Caco-2 (cell line): Measurements from ENCODE around the gene CYS1. TPM values are rescaled to one million over a fixed set of nuclear protein-coding genes. Genes with fewer than 3 reads are reported as not detected.

Experiments used
- BruUV-seq: library from RNA; stranded (reverse); fragments of 400-500 nt; replicated peaks from 2 replicates; lab custom pipeline; 2021; lab: Mats Ljungman, UMichigan
- CTCF ChIA-PET: fragments of 300-600 bp; sonication (Branson Sonifier 250); formaldehyde crosslinking; loops from one replicate; lab custom pipeline; 2022; ENCODE audit warnings: antibody characterized with exemption; lab: Charles Lee
- POLR2A ChIA-PET: fragments of 300-600 bp; sonication (Branson Sonifier 250); formaldehyde crosslinking; loops from one replicate; lab custom pipeline; 2022; ENCODE audit warnings: antibody characterized with exemption; lab: Charles Lee
- DNase-seq, 2 experiments: peaks; one replicate each; pipeline versions ENCODE4 v3.0.0 to v3.0.0-alpha.2; 2020 to 2022
- H3K27me3 ChIP-seq: replicated peaks from 2 replicates; pipeline ENCODE4 v1.6.0; 2011; ENCODE audit warnings: low read length; ENCODE audit not compliant: control insufficient read depth, insufficient read depth
- H3K36me3 ChIP-seq: 2 replicates; pipeline ENCODE4 v1.5.1; 2011; ENCODE audit warnings: low read length; ENCODE audit not compliant: control insufficient read depth, insufficient read depth
- H3K4me1 ChIP-seq: fragments of 250-450 bp; sonication (Bioruptor Pico); 2 replicates; pipeline ENCODE4 v1.5.1; 2020; ENCODE audit warnings: mild to moderate bottlenecking
- H3K4me3 ChIP-seq: 2 replicates; pipeline ENCODE4 v1.5.1; 2011; ENCODE audit warnings: low read depth, mild to moderate bottlenecking, control low read depth, low read length
- H3K9me3 ChIP-seq: fragments of 250-450 bp; sonication (Bioruptor Pico); 2 replicates; pipeline ENCODE4 v1.5.1; 2020; ENCODE audit warnings: mild to moderate bottlenecking, moderate library complexity
- H3K27ac Mint-ChIP-seq: one replicate; pipeline ENCODE4 v1.8.0; 2022; ENCODE audit warnings: mixed read lengths; ENCODE audit not compliant: unreplicated experiment
- H3K27me3 Mint-ChIP-seq: one replicate; pipeline ENCODE4 v1.8.0; 2022; ENCODE audit warnings: mixed read lengths; ENCODE audit not compliant: insufficient read depth, unreplicated experiment
- H3K36me3 Mint-ChIP-seq: one replicate; pipeline ENCODE4 v1.8.0; 2022; ENCODE audit warnings: mild to moderate bottlenecking, mixed read lengths; ENCODE audit not compliant: insufficient read depth, unreplicated experiment
- H3K4me1 Mint-ChIP-seq: one replicate; pipeline ENCODE4 v1.8.0; 2022; ENCODE audit warnings: low read depth, mixed read lengths; ENCODE audit not compliant: unreplicated experiment
- H3K4me3 Mint-ChIP-seq: one replicate; pipeline ENCODE4 v1.8.0; 2022; ENCODE audit warnings: mild to moderate bottlenecking, moderate library complexity, mixed read lengths; ENCODE audit not compliant: unreplicated experiment
- H3K9me3 Mint-ChIP-seq: one replicate; pipeline ENCODE4 v1.8.0; 2022; ENCODE audit warnings: mixed read lengths; ENCODE audit not compliant: unreplicated experiment
- intact Hi-C: fragments of 100-400 bp; cut with micrococcal nuclease; formaldehyde crosslinking; loops from one replicate; pipeline ENCODE4 v1.10.0; 2022; ENCODE audit not compliant: unreplicated experiment
- total RNA-seq: library from RNA; stranded (reverse); gene quantifications from 2 replicates; pipeline ENCODE4 v1.2.3, GENCODE V29; 2022
- TF ChIP-seq, protein P1 (sequence below), 2 experiments: fragments of 200-600 bp in 1 of 2; IDR thresholded peaks; 1 replicate in 1 of 2; 2 replicates in 1 of 2; pipeline versions ENCODE4 v1.5.1 to v1.8.0; 2011 to 2022; ENCODE audit warnings: antibody characterized with exemption in 1 of 2, control low read depth in 1 of 2, inconsistent platforms in 1 of 2, low read depth in 1 of 2, low read length in 1 of 2, mild to moderate bottlenecking in 1 of 2, moderate library complexity in 1 of 2; ENCODE audit not compliant: insufficient read depth in 1 of 2, severe bottlenecking in 1 of 2, unreplicated experiment in 1 of 2

The CYS1 gene
- total RNA-seq, 1 experiment from 2014 or later, result 1.4 TPM

GRCh38 chr2:10120877-10121574 is 40.8 kb upstream of the CYS1 start:
- ChIA-PET POLR2A (interaction anchor here (1.1 kb wide), 1 partner anchor 288 kb away, joined by 3 read pairs; no protein-coding TSS in a partner anchor), CTCF (interaction anchor here (1.4 to 1.5 kb wide), 2 partner anchors 314 to 327 kb away, joined by 3 to 5 read pairs; partner anchors contain the start of gene ODC1)
- H3K9me3 Mint-ChIP-seq, result no peaks in the 10 kb centered on the region
- Histone ChIP-seq H3K36me3 (0 out of 2 replicates have a peak, but pooled peaks cover 2% of the 10 kb centered on the region), H3K4me3 (peak overlapping the region; percentile 66), H3K27me3 (no peaks in the 10 kb centered on the region), H3K4me1 (peaks cover 11% of the 10 kb centered on the region), H3K9me3 (no peaks in the 10 kb centered on the region)
- intact Hi-C loops, result loop anchor here (1.0 to 10.0 kb wide), 5 partner anchors 24 to 544 kb away; partner anchors contain the start of gene YWHAQ
- BruUV-seq, result TSS peak; percentile 3
- H3K36me3 Mint-ChIP-seq, result peaks cover 61% of the 10 kb centered on the region
- DNase-seq, result peak in 1 of 2 experiments; percentile 33
- peak overlapping the region; percentile 96 for H3K27ac Mint-ChIP-seq
- peaks cover 13% of the 10 kb centered on the region for H3K4me1 Mint-ChIP-seq
- no peaks in the 10 kb centered on the region for H3K27me3 Mint-ChIP-seq
- H3K4me3 Mint-ChIP-seq, result peak overlapping the region; percentile 96
- TF ChIP-seq, protein P1, sequence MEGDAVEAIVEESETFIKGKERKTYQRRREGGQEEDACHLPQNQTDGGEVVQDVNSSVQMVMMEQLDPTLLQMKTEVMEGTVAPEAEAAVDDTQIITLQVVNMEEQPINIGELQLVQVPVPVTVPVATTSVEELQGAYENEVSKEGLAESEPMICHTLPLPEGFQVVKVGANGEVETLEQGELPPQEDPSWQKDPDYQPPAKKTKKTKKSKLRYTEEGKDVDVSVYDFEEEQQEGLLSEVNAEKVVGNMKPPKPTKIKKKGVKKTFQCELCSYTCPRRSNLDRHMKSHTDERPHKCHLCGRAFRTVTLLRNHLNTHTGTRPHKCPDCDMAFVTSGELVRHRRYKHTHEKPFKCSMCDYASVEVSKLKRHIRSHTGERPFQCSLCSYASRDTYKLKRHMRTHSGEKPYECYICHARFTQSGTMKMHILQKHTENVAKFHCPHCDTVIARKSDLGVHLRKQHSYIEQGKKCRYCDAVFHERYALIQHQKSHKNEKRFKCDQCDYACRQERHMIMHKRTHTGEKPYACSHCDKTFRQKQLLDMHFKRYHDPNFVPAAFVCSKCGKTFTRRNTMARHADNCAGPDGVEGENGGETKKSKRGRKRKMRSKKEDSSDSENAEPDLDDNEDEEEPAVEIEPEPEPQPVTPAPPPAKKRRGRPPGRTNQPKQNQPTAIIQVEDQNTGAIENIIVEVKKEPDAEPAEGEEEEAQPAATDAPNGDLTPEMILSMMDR (IDR thresholded peaks at IDR 0.05; ENCODE audit: insufficient read depth in 1 of 2, low read depth in 1 of 2, low read length in 1 of 2, severe bottlenecking in 1 of 2, unreplicated experiment in 1 of 2), result no peak

GRCh38 chr2:10120158-10120876 is 40.1 kb upstream of the CYS1 start:
- 0 out of 2 replicates have a peak, but pooled peaks cover 2% of the 10 kb centered on the region for H3K36me3 ChIP-seq
- TF ChIP-seq, protein P1 (IDR thresholded peaks at IDR 0.05; ENCODE audit: insufficient read depth in 1 of 2, low read depth in 1 of 2, low read length in 1 of 2, severe bottlenecking in 1 of 2, unreplicated experiment in 1 of 2), result no peak
- DNase-seq, result peak; percentile 99
- BruUV-seq, result no TSS peak
- H3K9me3 Mint-ChIP-seq, result no peaks in the 10 kb centered on the region
- peaks cover 7% of the 10 kb centered on the region for H3K4me1 Mint-ChIP-seq
- H3K4me1 ChIP-seq, result peaks cover 11% of the 10 kb centered on the region
- ChIA-PET POLR2A (interaction anchor here (1.1 kb wide), 1 partner anchor 289 kb away, joined by 3 read pairs; no protein-coding TSS in a partner anchor), CTCF (interaction anchor here (1.4 to 1.6 kb wide), 4 partner anchors 23 to 328 kb away, joined by 3 to 8 read pairs (median 4); partner anchors contain the start of gene ODC1)
- intact Hi-C loops, result loop anchor here (1.0 to 10.0 kb wide), 5 partner anchors 24 to 544 kb away; partner anchors contain the start of gene YWHAQ
- no peaks in the 10 kb centered on the region for H3K27me3 ChIP-seq
- peak overlapping the region; percentile 66 for H3K4me3 ChIP-seq
- no peaks in the 10 kb centered on the region for H3K9me3 ChIP-seq
- peak overlapping the region; percentile 96 for H3K4me3 Mint-ChIP-seq
- H3K27ac Mint-ChIP-seq, result peak overlapping the region; percentile 96
- no peaks in the 10 kb centered on the region for H3K27me3 Mint-ChIP-seq
- H3K36me3 Mint-ChIP-seq, result peaks cover 54% of the 10 kb centered on the region

GRCh38 chr2:10119601-10120157 is 39.5 kb upstream of the CYS1 start:
- H3K4me3 Mint-ChIP-seq, result peak overlapping the region; percentile 96
- no peaks in the 10 kb centered on the region for H3K9me3 Mint-ChIP-seq
- peak overlapping the region; percentile 96 for H3K27ac Mint-ChIP-seq
- H3K4me3 ChIP-seq, result peak overlapping the region; percentile 18
- ChIA-PET CTCF (interaction anchor here (1.6 kb wide), 2 partner anchors 22 to 47 kb away, joined by 4 to 8 read pairs; no protein-coding TSS in a partner anchor), POLR2A (no interaction called here)
- no peak for DNase-seq
- no peaks in the 10 kb centered on the region for H3K36me3 ChIP-seq
- H3K27me3 ChIP-seq, result no peaks in the 10 kb centered on the region
- H3K4me1 ChIP-seq, result peaks cover 6% of the 10 kb centered on the region
- no peaks in the 10 kb centered on the region for H3K9me3 ChIP-seq
- intact Hi-C loops, result loop anchor here (1.0 to 10.0 kb wide), 5 partner anchors 23 to 545 kb away; partner anchors contain the start of gene YWHAQ
- peaks cover under 1% of the 10 kb centered on the region for H3K4me1 Mint-ChIP-seq
- H3K36me3 Mint-ChIP-seq, result peaks cover 48% of the 10 kb centered on the region
- TF ChIP-seq, protein P1 (IDR thresholded peaks at IDR 0.05; ENCODE audit: insufficient read depth in 1 of 2, low read depth in 1 of 2, low read length in 1 of 2, severe bottlenecking in 1 of 2, unreplicated experiment in 1 of 2), result no peak
- no TSS peak for BruUV-seq
- H3K27me3 Mint-ChIP-seq, result no peaks in the 10 kb centered on the region
